Urothelium cell line (cell line): Measurements from ENCODE around the gene FBXO38.

ENCODE experiments used
- DNase-seq: peaks from one replicate; pipeline ENCODE4 v3.0.0; 2011; ENCODE audit warnings: low spot score, mixed read lengths
- FAIRE-seq: peaks from 2 replicates; lab custom pipeline; 2011; peaks lifted over from hg19 to GRCh38; lab: Jason Lieb, UNC

FBXO38 gene, protein sequence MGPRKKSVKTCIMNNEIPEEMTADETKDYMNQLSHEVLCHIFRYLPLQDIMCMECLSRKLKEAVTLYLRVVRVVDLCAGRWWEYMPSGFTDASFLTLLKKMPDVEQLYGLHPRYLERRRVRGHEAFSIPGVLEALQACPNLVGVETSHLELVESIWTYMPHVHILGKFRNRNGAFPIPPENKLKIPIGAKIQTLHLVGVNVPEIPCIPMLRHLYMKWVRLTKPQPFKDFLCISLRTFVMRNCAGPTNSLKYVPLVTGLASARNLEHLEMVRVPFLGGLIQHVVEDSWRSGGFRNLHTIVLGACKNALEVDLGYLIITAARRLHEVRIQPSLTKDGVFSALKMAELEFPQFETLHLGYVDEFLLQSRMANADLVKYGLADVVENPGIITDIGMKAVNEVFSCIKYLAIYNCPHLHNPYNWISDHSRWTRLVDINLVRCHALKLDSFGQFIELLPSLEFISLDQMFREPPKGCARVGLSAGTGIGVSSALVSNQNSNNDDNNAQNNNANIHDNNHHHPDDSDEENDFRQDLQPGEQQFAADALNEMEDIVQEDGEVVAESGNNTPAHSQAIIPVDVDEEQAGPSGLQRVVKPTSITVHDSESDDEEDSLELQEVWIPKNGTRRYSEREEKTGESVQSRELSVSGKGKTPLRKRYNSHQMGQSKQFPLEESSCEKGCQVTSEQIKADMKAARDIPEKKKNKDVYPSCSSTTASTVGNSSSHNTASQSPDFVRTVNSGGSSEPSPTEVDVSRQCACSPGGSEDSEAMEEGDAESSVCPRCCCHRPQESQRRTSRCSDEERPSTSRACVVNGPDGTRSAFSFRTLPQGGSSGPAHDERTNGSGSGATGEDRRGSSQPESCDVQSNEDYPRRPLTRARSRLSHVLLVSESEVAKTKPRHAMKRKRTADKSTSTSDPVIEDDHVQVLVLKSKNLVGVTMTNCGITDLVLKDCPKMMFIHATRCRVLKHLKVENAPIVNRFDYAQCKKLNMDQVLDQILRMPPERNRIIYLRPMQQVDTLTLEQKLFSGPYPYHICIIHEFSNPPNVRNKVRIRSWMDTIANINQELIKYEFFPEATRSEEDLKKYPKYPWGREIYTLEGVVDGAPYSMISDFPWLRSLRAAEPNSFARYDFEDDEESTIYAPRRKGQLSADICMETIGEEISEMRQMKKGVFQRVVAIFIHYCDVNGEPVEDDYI

DNA sequence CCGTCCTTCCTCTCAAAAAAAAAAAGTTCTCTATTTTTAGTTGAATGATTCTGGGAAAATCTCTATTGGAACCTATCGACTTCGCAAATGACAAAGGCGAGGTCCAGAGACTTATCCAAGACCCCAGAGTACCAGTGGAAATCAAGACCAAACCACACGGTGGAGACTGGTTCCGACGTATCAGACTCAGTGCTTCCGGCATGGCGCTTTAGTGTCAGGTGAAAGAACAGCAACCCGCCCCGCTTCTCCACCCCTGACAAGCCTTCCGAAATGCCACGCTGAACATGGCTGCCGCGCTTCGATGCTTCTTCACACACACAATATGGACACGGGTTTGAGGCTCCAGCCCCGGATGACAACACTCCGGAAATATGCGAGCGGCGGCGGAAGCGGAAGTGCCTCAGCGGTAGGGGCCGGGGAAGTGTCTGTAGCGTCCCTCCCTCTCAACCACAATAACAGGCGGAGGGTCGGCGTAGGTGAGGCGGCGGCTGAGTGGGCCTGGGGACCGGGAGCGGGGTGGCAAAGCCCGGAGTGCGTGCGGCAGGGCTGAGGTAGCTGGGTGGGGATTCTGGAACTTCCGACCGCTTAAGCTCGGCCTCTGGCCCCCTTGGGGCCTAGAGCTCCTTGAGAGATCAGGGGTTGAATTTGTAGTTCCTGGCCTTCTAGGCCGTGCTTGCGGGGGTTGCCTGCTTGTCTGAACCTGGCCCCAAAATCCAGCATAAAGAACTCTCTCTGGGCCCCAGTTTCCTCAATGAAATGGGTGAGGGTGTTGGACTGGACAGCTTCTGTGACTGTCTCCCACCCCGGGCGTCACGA, at the start of gene FBXO38:
TSS of gene FBXO38 (plus strand) at position 395 of the 816 bp plus-strand sequence. CDS start 10,819 bp downstream, outside the sequence.
- DNase-seq (peak; percentile 95), FAIRE-seq (peak; percentile 78)

DNA sequence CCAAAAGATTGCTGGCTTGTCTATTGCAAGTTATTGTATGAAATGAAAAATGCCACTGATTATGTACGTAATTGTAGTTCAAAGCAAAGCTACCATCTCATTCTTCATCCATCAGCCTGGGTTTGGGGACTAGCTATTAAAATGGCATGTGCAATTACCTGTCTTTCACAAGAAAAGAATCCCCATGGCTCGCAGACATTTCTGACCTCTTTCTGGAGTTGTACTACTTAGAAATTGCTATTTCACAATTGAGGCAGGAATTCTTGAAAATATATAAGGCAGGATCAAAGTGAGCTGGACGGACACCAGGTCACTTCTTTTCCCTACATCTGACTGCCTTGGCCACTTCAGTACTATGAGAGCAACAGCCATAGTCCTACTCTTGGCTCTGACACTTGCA, 48.5 kb upstream of the FBXO38 start, which contains the start of gene SPINK9:
TSS of gene SPINK9 (plus strand) at position 301 of the 400 bp plus-strand sequence. CDS start at position 356, 55 bp downstream.
- no peak for FAIRE-seq

DNA sequence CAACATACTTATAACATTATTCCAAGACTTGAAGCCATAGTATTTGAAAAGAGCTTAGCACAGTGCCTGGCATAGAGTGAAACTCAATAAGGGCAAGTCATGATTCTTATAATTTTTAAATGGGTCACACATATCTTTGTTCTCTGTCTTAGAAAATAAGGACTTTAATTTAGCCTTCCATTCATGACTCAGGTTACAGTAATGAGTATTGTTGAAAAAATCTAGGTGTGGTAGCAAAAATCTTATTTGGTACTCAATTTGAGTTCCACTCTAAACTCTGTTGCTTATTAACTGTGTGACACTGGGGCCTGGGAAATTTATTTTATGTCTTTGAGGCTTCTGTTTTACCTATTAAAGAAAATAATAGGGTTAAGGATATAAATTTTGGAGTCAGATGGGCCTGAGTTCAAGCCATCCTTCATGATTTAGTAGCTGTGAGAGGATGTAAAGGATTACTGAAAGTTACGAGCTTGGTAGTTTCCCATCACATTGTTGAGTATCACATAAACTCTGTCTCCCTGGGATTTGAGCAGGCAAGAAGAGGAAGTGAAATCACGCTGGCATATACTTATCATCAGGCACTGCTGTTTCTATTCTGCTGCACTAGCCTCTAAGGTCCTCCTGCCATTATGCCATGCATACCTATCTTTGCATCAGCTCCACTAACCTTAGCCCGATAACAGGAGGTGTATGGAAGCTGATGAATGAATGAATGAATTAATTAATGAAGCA, 46.9 kb upstream of the FBXO38 start:
- FAIRE-seq (no peak), DNase-seq (no peak)

More for the DNA sequence above, 48.5 kb upstream of the FBXO38 start, which contains the start of gene SPINK9:
- DNase-seq, result no peak

DNA sequence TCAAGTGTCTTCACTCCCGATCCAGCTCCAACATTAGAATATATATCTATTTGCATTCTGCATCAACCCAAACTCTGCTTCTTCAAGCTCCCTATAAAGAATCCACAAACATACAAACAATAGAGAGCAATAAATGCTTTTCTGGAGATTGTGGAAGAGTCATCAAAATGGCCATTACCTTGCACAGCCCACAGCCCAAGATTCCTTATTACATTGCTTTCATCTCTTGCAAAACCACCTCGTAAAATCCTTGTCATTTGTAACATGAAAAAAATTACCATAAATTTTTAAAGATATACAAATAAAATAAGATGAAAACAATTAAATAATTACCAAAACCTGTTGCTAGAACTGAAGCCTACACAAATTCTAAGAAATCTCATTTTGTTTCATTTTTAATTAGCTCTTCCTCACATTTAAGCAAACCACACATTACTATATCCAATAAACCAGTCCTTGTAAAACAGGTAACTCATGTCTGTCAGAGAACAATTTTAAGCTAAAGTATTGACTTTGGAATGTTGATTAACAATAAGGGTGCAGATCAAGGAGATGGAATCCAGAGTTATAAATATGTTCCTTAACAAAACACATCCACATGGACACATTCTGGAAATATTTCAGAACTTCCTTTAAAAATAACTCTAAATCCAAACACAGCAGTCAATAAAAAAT, 41.2 kb upstream of the FBXO38 start:
- no peak for FAIRE-seq

DNA sequence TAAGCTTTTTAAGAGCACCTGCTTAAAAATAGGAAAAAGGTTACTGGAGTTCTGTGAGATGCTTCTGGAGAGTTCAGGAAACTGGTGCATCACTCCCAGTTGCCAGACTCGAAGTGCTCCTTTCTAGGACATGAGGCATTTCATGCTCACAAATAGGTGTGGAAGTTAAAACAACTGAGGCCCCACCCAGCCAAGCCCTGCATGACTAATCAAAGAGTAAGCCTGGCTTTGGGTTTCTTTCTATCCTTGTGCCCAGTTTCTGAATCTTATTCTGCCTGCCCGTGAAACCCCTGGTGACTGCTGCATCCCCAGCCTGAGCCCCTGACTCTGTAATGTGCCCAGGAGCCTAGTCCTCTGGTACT, 40.7 kb upstream of the FBXO38 start:
- DNase-seq (peak; percentile 26), FAIRE-seq (no peak)

More for the DNA sequence above, 41.2 kb upstream of the FBXO38 start:
- DNase-seq, result no peak

DNA sequence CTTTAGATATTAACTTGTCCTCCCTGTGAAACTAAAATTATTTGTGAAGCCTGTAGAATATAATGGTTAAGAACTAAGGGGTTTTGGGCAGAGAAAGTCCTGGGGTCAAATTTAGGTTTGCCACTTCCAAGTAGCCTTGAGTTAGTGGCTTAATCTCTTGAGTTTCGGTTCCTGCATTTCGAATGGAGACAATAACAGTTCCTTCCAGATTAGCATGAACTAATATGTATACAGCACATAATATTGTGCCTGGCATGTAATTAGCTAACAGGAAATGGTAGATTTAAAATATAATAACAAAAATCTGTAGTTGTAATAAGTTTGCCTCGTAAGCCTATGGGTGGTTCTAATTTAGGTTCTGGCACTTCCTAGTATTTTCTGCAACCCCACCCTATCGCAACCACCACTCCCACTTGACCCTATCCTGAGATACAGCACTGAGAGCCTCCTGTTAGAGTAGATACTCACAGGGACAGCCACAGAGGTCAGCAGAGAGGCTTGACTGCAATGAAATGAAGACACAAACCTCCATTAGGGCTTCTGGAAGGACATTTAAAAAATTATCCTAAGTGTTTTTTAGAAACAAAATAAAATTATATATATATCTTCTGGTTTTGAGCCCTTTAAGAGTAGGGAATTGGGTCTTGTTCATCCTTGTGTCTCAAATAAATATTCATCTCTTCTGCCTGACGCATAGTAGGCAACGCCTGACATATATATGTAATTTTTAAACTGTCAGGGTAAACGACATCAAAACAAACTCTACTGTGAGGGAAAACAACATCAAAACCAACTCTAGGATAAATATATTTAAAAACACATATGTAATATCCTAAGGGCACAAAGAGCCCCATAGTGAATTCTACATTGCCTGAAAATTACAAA, 39.9 kb upstream of the FBXO38 start:
- FAIRE-seq (no peak), DNase-seq (no peak)

DNA sequence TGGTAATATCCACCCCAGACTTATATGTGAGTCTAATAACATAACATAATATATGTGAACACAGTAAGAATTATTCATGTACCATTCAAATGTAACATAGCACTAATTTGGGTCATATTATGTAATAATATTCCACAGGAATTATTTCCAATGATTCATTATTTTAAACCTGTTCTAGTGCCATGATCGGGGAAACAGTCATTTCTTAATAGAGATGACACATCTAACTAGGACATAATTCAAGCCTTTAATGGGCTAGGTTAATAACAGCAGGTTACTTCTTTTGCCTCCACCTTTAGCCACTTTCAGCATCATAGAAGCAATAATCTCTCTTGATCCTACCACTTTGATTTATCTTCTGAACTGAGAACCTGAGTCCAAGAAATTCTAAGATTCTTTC, 36.1 kb upstream of the FBXO38 start:
- DNase-seq, result no peak
- no peak for FAIRE-seq

DNA sequence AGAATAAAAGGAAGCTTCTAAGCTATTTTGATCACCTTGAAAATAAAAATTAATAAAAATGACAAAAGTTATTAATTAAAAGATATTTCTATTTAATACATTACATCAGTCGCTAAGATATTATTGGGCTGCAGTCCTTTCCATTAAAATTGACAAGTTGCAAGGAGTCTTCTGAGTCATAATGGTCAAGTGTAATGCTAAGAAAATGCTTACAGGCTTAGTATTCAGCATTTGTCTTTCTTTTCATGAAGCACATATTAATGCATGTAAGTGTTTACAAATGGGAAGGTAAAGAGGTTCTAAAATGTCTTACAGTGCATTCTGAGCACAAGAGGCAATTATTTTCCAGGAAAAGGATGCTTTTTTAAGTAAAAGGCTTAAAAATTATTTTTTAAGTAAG, 31.1 kb upstream of the FBXO38 start:
- DNase-seq, result no peak
- no peak for FAIRE-seq

DNA sequence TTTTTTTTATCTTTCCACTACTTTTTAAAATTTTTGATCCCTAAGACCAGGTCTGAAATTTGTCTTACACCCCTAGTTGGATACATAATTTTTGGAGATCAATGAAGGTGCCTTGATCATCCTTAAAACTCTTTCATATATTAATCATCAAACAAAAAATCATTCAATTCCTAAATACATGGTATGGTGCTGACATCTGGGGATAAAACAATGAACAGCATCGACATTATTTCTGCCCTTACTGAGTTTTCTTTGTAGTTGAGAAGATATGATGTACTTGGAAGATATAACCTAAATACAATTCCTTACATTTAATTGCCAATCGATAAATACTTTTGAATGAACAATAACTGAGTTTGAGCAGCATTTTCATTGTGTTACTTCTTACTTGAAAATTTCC, 30.1 kb upstream of the FBXO38 start:
- FAIRE-seq (no peak), DNase-seq (no peak)

DNA sequence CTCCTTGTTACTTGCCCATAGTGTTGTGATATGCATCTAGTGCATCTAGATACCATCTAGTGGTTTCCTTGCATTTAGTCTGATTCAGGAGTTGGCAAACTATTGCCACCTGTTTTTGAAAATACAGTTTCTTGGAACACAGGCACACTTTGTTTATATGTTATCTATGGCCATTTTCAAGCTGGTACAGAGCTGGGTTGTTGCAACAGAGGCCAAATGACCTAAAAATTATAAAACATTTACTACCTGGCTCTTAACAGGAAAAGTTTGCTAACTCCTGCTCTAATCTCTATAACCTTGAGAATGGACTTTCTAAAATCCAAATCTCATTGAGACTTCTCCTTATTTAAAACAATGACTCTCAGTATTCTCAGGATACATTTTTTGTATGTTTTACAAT, 19.4 kb upstream of the FBXO38 start:
- no peak for DNase-seq
- no peak for FAIRE-seq

DNA sequence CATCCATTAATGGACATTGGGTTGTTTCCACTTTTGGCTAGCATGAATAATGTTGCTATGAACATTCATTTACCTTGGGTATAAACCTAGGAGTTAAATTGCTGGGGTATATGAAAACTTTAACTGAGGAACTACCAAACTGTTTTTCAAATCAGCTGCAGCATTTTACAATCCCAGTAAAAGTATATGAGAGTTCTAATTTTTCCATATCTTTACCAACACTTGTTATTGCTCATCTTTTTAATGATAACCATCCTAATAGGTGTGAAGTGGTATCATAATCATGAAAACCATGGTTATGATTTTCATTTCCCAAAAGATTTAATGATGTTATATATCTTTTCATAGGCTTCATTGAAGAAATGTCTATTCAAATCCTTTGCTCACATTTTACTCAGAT, 15.5 kb upstream of the FBXO38 start:
- FAIRE-seq, result no peak
- DNase-seq, result no peak

DNA sequence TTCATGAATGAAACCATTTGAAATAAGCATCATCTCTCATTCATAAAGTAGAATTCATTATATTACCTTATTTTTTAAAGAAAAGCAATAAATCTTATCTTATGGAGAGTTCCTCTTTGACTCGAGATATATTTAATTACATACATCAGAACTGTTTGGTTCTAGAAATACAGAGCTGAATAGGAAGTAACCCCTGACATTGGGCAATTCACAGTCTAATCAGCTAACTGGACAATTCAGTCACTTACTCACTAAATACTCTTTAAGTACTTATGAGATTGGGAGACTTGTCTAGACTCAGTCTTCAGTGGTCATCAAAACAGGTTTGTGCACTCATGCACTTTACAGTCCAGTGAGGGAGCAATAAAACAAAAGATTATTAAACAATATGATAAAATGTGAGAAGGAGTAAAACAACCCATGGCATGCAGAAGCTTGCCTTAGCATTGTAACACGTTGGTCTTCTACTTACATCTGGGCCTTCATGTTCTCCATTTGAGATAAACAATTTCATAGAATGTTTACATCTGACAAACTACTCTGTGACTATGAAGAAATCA, 11.5 kb upstream of the FBXO38 start:
- FAIRE-seq, result no peak

DNA sequence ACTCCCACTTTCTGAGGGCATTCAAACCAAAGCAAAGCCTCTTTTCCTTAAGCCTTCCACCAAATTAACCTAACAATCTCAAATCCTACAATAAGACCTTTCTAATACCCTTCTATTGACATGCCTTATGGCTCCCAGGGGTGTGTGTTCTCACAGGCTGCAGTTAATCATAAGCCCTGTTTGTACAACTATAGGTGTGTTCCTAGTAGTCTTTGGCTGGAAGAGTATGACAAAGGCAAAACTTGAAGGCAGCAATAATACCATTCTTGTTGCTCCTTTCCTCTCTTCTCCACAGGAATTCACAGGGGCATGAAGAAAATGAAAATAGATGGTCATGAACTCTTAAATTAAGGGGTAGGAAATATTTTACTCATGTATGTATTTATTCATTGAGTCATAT, 10.9 kb upstream of the FBXO38 start:
- no peak for FAIRE-seq
- no peak for DNase-seq

More for the DNA sequence above, 11.5 kb upstream of the FBXO38 start:
- DNase-seq, result no peak

DNA sequence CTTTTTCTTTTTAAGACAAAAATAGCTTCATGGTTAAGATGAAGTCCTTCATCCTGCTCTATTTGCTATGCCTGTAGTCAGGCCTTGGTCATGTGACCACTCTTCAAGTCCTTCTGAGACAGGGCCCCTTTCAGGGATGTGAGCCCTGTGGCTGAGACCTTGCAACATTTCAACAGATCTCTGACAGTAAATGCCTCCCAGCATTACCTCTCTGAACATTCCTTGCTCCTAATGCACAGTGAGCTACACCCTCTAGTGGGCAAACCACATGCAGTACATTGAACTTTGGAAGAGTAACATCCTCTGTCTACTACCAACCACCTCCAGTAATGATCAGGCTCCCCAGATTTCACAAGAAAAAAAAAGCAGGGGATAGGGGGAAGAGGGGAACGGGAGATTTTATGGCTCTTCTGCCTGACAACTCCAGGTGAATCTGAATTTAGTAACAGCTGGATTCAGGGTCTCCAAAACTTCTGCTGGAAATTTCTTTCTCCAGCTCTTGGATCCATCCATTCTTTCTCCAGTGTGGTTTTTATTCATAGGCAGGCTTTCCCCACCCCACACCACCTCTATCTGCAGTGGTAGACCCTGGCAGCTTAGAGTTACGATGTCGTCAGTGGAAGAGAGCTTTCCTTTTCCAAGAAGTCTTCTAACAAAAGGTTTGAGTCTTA, 8.9 kb upstream of the FBXO38 start:
- no peak for FAIRE-seq
- peak; percentile 67 for DNase-seq

DNA sequence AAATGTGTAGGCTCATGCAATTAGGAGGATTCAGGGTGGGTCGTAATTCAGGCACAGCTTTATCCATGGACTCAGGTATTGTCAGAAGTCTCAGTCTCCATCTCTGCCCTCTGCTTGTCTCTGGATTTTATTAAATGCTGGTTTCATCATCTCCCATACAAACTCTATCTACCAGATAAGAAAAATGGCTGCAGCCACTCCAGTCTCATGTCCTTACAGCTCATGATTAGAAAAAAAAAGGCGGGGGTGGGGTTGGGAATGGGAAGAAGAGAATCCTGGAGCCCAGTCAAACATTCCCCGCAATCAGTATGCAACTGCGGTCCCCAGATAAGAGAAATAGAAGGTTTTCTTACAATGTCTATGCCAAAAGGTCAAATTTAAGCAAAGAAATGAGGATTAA, 7.6 kb upstream of the FBXO38 start:
- no peak for DNase-seq

DNA sequence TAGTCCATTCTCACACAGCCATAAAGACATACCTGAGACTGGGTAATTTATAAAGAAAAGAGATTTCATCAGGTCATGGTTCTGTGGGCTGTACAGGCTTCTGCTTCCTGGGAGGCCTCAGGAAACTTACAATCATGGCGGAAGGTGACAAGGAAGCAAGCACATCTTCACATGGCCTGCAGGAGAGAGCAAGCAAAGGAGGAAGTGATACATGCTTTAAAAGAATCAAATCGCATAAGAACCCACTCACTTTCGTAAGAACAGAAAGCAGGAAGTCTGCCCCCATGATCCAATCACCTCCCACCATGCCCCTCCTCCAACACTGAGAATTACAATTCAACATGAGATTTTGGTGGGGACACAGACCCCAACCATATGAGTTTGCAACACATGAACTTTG, 5.1 kb upstream of the FBXO38 start:
- DNase-seq, result no peak
- FAIRE-seq, result no peak

More for the DNA sequence above, 7.6 kb upstream of the FBXO38 start:
- no peak for FAIRE-seq

DNA sequence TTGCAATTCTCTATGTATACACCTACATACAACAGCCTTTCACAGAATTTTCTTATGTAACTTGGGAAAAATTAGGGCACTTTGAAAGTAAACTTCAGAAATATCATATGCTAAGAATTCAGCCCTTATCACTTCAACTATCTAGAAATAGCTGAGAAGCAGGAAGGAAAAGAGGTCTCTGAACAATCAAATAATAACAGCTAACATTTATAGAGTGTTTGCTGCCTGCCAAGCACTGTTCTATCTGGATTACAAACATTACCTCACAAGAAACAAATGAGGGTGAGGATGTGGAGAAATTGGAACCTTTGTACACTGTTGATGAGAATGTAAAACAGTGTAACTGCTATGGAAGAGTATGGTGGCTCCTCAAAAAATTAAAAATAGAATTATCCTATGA, 4.4 kb upstream of the FBXO38 start:
- FAIRE-seq (no peak), DNase-seq (no peak)
